HepG2 (cell line): ENCODE results near the gene DIAPH1. TPM values are rescaled to one million over a fixed set of nuclear protein-coding genes. Genes with fewer than 3 reads are reported as not detected.
A peak's percentile ranks its signal among the peaks of the same experiment; 100 is the strongest.

Experiments
- ATAD3A ChIP-seq: sonication (generic); formaldehyde crosslinking; IDR thresholded peaks from 2 replicates; pipeline ENCODE4 v1.4.0; 2020; ENCODE audit warnings: missing genetic modification reagents
- DNMT1 ChIP-seq: sonication (generic); formaldehyde crosslinking; IDR thresholded peaks from 2 replicates; pipeline ENCODE4 v1.5.1; 2020; ENCODE audit warnings: mild to moderate bottlenecking, missing genetic modification reagents
- DNMT3B ChIP-seq: conservative IDR thresholded peaks from 2 replicates; pipeline ENCODE4 v1.6.1; 2016; ENCODE audit warnings: missing biosample characterization, control low read depth
- HDAC2 ChIP-seq: sonication (generic); formaldehyde crosslinking; IDR thresholded peaks from 2 replicates; pipeline ENCODE4 v1.4.0; 2020; ENCODE audit warnings: missing genetic modification reagents
- HOXA9 ChIP-seq: sonication (generic); formaldehyde crosslinking; IDR thresholded peaks from 2 replicates; pipeline ENCODE4 v1.8.1; 2022; ENCODE audit warnings: missing genetic modification reagents, mild to moderate bottlenecking, moderate library complexity, borderline replicate concordance
- JUND ChIP-seq: sonication (generic); formaldehyde crosslinking; IDR thresholded peaks from 2 replicates; pipeline ENCODE4 v1.8.0; 2022; ENCODE audit warnings: mild to moderate bottlenecking, missing genetic modification reagents
- KAT8 ChIP-seq: IDR thresholded peaks from 2 replicates; pipeline ENCODE4 v1.6.1; 2016; ENCODE audit warnings: missing genetic modification reagents, missing compliant biosample characterization
- KLF11 ChIP-seq: IDR thresholded peaks from 2 replicates; pipeline ENCODE4 v1.6.1; 2016; ENCODE audit warnings: missing compliant biosample characterization
- MYPOP ChIP-seq: sonication (generic); formaldehyde crosslinking; IDR thresholded peaks from 2 replicates; pipeline ENCODE4 v1.8.1; 2023; ENCODE audit warnings: mild to moderate bottlenecking, moderate library complexity, missing genetic modification reagents
- NCOA1 ChIP-seq: sonication (generic); formaldehyde crosslinking; IDR thresholded peaks from 2 replicates; pipeline ENCODE4 v1.9.0; 2021; ENCODE audit warnings: missing genetic modification reagents
- NFE2L1 ChIP-seq: sonication (generic); formaldehyde crosslinking; IDR thresholded peaks from 2 replicates; pipeline ENCODE4 v1.4.0; 2020; ENCODE audit warnings: missing genetic modification reagents, mild to moderate bottlenecking, borderline replicate concordance
- SKI ChIP-seq: fragments of 450-650 bp; IDR thresholded peaks from one replicate; pipeline ENCODE4 v1.6.1; 2018; ENCODE audit warnings: mild to moderate bottlenecking; ENCODE audit not compliant: partially characterized antibody
- TEAD3 ChIP-seq: optimal IDR thresholded peaks from 2 replicates; pipeline ENCODE3; 2016; ENCODE audit warnings: borderline replicate concordance
- TSC22D2 ChIP-seq: sonication (generic); formaldehyde crosslinking; IDR thresholded peaks from 2 replicates; pipeline ENCODE4 v1.5.1; 2020; ENCODE audit warnings: missing genetic modification reagents, mild to moderate bottlenecking, borderline replicate concordance
- ZNF101 ChIP-seq: sonication (generic); formaldehyde crosslinking; IDR thresholded peaks from 2 replicates; pipeline ENCODE4 v1.4.0; 2020; ENCODE audit warnings: mild to moderate bottlenecking, low read depth, missing genetic modification reagents, borderline replicate concordance
- ZNF20 ChIP-seq: sonication (generic); formaldehyde crosslinking; IDR thresholded peaks from 2 replicates; pipeline ENCODE4 v1.4.0; 2020; ENCODE audit warnings: mild to moderate bottlenecking, moderate library complexity, missing genetic modification reagents
- ZNF264 ChIP-seq: sonication (generic); formaldehyde crosslinking; IDR thresholded peaks from 2 replicates; pipeline ENCODE4 v1.4.0; 2020; ENCODE audit warnings: missing genetic modification reagents
- ZNF34 ChIP-seq: sonication (generic); formaldehyde crosslinking; IDR thresholded peaks from 2 replicates; pipeline ENCODE4 v1.4.0; 2020; ENCODE audit warnings: mild to moderate bottlenecking, missing genetic modification reagents, borderline replicate concordance
- ZNF674 ChIP-seq: sonication (generic); formaldehyde crosslinking; IDR thresholded peaks from 2 replicates; pipeline ENCODE4 v1.5.0; 2020; ENCODE audit warnings: low read depth, mild to moderate bottlenecking, missing genetic modification reagents
- ZNF775 ChIP-seq: sonication (generic); formaldehyde crosslinking; IDR thresholded peaks from 2 replicates; pipeline ENCODE4 v1.4.0; 2020; ENCODE audit warnings: missing genetic modification reagents, mild to moderate bottlenecking, moderate library complexity, borderline replicate concordance
- ZNF816 ChIP-seq: sonication (generic); formaldehyde crosslinking; IDR thresholded peaks from 2 replicates; pipeline ENCODE4 v1.8.0; 2022; ENCODE audit warnings: missing genetic modification reagents, mild to moderate bottlenecking, borderline replicate concordance
- polyA plus RNA-seq, 8 experiments: library from polyadenylated mRNA; depleted of rRNA in 3 of 8; stranded (reverse) in 7 of 8; unstranded in 1 of 8; fragments of >200 nt; fragmentation: Illumina TruSeq in 4 of 8; extraction: Trizol in 4 of 8; gene quantifications; 2 replicates each; pipeline versions ENCODE4 v1.2.1 to v1.2.3, GENCODE V29; 2011 to 2016; ENCODE audit warnings: low read depth in 4 of 8, missing spikeins in 1 of 8, mixed read lengths in 1 of 8; ENCODE audit not compliant: insufficient read depth in 1 of 8
- total RNA-seq, 5 experiments: library from RNA; depleted of rRNA; stranded (reverse); fragments of >200 nt; fragmentation: Illumina TruSeq; extraction: Trizol; gene quantifications; 2 replicates each; pipeline ENCODE4 v1.2.3, GENCODE V29; 2016; ENCODE audit warnings: low read depth in 1 of 5
- TF ChIP-seq, protein P1 (sequence below): sonication (generic); formaldehyde crosslinking; IDR thresholded peaks from 2 replicates; pipeline ENCODE4 v1.5.1; 2020; ENCODE audit warnings: missing genetic modification reagents, mild to moderate bottlenecking, borderline replicate concordance
- TF ChIP-seq, protein P2 (sequence below): IDR thresholded peaks from 2 replicates; pipeline ENCODE4 v1.6.1; 2016; ENCODE audit warnings: mild to moderate bottlenecking, missing biosample characterization, missing genetic modification reagents
- TF ChIP-seq, protein P3 (sequence below): sonication (generic); formaldehyde crosslinking; IDR thresholded peaks from 2 replicates; pipeline ENCODE4 v1.4.0; 2020; ENCODE audit warnings: missing genetic modification reagents

Gene DIAPH1
- total and polyA plus RNA-seq, 2 of the 13 experiments (the other 11 are each of a cell fraction or from before 2014, with no cell fraction given): 25.1 to 33.9 TPM

GRCh38 chr5:141636413-141637122, 17.8 kb upstream of the DIAPH1 start, which contains the start of the genes HDAC3 and RELL2 (continued):
- no peak for TF ChIP-seq TSC22D2 (CRISPR knock-in tag)
- TF ChIP-seq ZNF674 (CRISPR knock-in tag): no peak
- TF ChIP-seq SKI: no peak
- TF ChIP-seq HOXA9 (CRISPR knock-in tag): no peak
- TF ChIP-seq ZNF20 (CRISPR knock-in tag): no peak
- no peak for TF ChIP-seq ZNF34 (CRISPR knock-in tag)
- TF ChIP-seq, protein P1, sequence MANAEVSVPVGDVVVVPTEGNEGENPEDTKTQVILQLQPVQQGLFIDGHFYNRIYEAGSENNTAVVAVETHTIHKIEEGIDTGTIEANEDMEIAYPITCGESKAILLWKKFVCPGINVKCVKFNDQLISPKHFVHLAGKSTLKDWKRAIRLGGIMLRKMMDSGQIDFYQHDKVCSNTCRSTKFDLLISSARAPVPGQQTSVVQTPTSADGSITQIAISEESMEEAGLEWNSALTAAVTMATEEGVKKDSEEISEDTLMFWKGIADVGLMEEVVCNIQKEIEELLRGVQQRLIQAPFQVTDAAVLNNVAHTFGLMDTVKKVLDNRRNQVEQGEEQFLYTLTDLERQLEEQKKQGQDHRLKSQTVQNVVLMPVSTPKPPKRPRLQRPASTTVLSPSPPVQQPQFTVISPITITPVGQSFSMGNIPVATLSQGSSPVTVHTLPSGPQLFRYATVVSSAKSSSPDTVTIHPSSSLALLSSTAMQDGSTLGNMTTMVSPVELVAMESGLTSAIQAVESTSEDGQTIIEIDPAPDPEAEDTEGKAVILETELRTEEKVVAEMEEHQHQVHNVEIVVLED (CRISPR knock-in tag): peak; percentile 95
- TF ChIP-seq NCOA1: no peak
- TF ChIP-seq ATAD3A (CRISPR knock-in tag): no peak
- TF ChIP-seq JUND: 0 out of 2 replicates have a peak, but pooled peaks have one; percentile 29
- no peak for TF ChIP-seq NFE2L1 (CRISPR knock-in tag)
- 0 out of 2 replicates have a peak, but pooled peaks have one; percentile 19 for TF ChIP-seq HDAC2 (CRISPR knock-in tag)
- TF ChIP-seq ZNF264: no peak
- TF ChIP-seq ZNF101 (CRISPR knock-in tag): no peak
- no peak for TF ChIP-seq TEAD3 (CRISPR knock-in tag)
- TF ChIP-seq, protein P2, sequence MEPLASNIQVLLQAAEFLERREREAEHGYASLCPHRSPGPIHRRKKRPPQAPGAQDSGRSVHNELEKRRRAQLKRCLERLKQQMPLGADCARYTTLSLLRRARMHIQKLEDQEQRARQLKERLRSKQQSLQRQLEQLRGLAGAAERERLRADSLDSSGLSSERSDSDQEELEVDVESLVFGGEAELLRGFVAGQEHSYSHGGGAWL (CRISPR knock-in tag): no peak
- TF ChIP-seq, protein P3, sequence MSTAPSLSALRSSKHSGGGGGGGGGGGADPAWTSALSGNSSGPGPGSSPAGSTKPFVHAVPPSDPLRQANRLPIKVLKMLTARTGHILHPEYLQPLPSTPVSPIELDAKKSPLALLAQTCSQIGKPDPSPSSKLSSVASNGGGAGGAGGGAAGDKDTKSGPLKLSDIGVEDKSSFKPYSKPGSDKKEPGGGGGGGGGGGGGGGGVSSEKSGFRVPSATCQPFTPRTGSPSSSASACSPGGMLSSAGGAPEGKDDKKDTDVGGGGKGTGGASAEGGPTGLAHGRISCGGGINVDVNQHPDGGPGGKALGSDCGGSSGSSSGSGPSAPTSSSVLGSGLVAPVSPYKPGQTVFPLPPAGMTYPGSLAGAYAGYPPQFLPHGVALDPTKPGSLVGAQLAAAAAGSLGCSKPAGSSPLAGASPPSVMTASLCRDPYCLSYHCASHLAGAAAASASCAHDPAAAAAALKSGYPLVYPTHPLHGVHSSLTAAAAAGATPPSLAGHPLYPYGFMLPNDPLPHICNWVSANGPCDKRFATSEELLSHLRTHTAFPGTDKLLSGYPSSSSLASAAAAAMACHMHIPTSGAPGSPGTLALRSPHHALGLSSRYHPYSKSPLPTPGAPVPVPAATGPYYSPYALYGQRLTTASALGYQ (CRISPR knock-in tag): no peak
- no peak; the same call in 1 of the 2 replicates for TF ChIP-seq ZNF816 (CRISPR knock-in tag)
- TF ChIP-seq ZNF775 (CRISPR knock-in tag): no peak
- no peak for TF ChIP-seq KAT8 (CRISPR knock-in tag)
- TF ChIP-seq MYPOP (CRISPR knock-in tag): no peak; the same call in 1 of the 2 replicates
- TF ChIP-seq DNMT1 (CRISPR knock-in tag): peak; percentile 13; the same call in 1 of the 2 replicates
- no peak for TF ChIP-seq DNMT3B (CRISPR knock-in tag)
- TF ChIP-seq KLF11 (CRISPR knock-in tag): no peak
